ENCODE results near the gene GSG1.

The GSG1 gene

GRCh38 chr12:13103391-13104033, at the start of gene GSG1:
Gene GSG1, minus strand, starts transcription at chr12:13103667. Its CDS starts 155 bp downstream, at chr12:13103512.
- DNase-seq = no peak

GRCh38 chr12:13153180-13153579, 49.7 kb upstream of the GSG1 start:
- no peak for DNase-seq

- no peak for DNase-seq
These were observed 49.3 kb upstream of the GSG1 start for GRCh38 chr12:13152756-13153155.

DNA sequence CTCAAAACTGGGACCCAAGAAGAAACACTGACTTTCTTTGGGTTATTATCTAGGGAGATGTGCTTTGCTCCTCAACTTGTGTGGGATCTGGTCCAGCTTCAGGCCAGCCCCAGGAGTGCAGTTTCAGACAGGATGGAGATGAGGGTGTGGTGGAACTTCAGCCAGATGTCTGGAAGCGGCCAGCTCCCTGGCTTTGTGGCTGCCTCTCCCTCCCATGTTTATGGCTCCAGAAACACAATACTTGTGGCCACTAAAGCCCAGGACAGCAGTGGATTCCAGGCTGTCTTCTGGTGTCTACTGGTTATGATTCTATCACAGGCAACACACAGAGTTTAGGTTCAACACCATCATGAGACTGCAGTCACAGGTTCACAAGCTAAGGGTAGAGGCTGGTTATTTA, 48.8 kb upstream of the GSG1 start:
- no peak for DNase-seq

GRCh38 chr12:13149411-13149810, 45.9 kb upstream of the GSG1 start:
- no peak for DNase-seq

DNA sequence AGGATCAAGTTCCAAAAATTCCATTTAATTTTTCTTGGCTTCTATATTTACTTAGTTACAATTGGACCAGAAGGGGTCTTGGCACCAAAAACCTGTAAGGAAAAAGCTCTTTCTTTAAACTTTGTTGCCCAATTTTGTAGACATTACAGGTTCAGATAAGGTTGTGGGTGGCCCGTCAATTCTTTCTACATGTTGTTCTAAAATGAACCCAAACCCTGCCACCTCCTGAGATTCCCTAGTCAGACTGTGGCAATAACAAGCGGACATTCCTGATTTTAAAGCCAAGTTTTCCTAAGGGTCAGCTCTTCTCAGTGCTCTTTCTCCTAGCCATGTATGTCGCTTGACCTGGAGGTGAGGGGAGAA, 45.0 kb upstream of the GSG1 start:
- DNase-seq = no peak

GRCh38 chr12:13147688-13148484, 44.4 kb upstream of the GSG1 start:
- DNase-seq = no peak

- no peak for DNase-seq
These were observed 43.0 kb upstream of the GSG1 start for GRCh38 chr12:13146336-13146938.

GRCh38 chr12:13144266-13144828, 40.9 kb upstream of the GSG1 start:
- DNase-seq = no peak

GRCh38 chr12:13142747-13143146, 39.3 kb upstream of the GSG1 start:
- DNase-seq = no peak

DNA sequence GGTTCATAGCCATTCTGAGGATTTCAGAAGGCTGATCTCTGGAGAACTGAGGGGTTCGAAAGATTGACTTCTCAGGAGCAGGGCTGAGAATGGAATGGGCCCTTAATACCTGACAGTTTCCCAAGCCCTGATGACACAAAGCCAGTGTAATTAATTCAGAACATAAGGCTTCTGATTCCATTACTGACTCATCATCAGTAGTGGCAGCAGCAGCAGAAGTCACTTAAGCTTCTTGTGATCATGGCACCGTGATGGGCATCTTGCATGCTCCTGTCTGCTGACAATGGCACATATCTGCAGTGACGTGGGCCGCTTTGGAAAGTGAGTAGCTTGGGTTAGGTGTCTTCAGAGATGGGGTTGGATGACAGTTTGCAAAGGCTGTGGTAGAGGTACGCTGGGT, 38.2 kb upstream of the GSG1 start:
- no peak for DNase-seq

DNA sequence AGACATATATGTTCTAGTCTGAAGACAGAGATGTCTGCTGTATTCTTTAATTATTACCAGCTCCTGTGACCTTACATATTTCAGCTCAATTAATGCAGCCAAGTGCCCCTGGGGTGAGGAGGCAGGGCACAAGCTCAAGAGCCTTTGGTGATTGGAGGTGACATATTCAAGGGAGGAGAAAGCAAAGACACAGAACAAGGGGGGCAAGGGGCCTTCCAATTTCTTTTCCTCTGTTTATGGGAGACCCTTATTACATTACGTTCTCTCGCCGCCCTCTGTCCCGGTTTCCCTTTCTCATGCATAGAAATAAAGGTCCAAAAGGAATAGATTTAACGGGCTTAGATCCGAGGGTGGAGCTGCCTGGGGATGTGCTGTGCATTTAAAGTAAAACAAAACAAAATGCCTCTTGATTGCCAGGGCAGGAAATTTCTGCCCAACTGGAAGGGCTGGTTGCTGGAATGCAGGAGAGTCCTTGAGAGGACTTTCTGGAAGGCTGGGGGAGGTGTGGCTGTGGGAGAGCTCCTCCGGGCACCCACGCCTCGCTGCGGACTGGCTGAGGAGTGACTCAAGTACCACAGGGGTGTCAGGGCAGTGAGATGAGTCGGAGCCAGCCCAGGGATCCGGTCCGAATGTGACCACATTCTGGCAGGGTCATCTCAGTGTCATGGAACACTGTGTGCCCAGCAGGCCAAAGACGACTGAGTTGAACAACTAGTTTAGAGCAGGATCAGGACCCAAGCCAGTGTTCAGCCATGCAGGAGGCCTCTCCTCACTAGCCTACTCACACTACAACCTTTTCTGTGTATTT, 32.1 kb upstream of the GSG1 start:
- DNase-seq = no peak

DNA sequence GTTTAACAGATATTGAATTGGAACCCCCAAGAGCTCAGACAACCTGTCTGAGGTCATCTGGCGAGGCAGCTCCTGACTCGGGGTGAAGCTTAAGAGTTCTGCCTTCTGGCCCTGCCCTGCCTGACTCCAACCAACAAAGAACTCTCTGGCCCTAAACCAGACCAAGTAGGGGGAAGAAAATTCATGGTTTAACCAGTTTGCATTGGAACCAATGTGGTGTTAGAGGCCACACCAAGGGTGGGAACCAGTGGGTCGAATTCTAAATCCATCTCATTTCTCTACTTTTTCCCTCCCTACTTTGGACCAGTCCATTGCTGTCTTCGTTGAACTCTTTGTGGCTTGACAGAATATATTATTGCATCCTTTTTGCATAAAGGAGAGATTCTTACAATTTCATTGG, 30.4 kb upstream of the GSG1 start:
- no peak for DNase-seq

GRCh38 chr12:13130981-13131380, 27.5 kb upstream of the GSG1 start:
- DNase-seq = no peak

DNA sequence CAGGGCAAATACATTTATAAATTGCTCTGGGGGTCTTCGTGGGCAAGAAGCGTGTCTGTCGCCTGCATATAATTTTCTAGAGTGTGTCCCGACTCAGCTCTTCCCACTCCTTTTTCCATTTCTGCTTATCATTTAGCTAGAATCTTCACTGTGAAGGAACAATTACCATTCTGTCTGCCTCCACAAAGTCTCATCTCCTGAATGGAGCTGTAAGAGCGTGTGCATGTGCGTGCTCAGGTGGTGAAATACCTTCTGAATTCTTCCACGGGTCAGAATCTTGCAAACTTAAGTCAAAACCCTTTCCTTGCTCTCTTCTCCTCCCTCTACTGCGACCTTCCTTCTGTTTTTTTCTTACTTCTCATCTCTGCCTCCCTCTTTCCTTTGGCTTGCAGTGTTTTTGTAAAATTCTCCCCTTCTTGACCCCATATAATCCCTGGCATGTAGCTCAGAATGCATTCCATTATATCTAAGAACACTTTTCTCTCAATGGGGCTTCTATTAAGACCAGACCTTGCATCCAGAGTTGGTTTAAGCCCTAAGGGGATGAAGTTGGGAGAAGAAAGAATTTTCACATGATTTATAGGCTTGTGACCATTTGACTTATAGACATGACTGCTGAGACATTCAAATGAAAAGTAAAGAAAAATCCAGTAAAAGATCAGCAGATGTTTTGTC, 25.0 kb upstream of the GSG1 start:
- no peak for DNase-seq

- DNase-seq = no peak
These were observed 24.0 kb upstream of the GSG1 start for GRCh38 chr12:13127444-13127843.

DNA sequence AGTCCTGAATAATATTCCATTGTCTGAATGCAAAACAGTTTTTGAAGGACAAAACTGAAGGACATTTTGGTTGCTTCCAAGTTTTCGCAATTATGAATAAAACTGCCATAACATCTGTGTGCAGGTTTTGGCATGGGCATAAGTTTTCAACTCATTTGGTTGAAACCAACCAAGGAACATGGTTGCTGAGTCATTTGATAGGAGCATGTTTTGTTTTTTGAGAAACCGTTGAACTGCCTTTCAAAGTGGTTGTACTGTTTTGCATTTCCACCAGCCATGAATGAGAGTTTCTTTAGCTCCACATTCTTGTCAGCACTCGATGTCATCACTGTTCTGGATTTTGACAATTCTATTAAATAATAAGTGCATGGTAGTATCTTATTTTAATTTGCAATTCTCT, 23.0 kb upstream of the GSG1 start:
- no peak for DNase-seq

- DNase-seq = no peak
These were observed 22.5 kb upstream of the GSG1 start for GRCh38 chr12:13125996-13126395.

DNA sequence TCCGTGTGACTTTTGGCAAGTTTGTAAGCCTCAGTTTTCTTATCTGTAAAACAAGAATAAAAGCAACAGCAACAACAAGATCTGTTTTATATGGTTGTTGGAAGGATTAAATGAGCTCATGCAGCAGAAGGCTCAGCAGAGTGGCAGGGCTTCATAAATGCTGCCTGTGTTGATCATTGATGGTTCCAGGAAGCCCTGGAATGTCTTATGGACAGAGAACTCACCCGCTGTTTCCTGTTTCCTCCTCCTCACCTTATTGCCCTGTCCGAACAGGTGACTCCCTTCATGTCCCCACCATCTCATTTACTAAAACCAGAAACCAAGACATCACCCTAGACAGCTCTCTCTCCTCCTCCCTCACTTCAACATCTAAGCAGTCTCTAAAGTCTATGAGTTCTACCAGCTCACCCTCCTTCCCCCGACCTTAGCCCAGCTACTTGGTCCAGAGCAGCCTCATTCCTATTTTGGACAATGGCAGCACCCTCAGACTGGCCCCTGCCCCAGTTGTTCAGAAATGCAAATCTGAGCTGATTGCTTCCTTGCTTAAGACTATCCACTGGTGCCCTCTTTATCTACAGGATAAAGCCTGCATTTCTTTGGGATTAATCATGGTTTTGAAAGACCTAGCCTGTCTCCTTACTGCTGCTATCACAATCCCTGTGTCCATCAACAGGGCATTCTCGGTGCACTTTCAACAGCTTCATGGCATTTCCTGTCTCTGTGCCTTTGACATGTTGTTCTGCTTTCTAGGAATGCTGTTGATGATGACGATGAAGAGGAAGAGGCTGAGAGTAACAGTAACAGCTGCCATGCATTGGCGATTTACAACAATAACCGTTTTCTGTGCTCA, 21.4 kb upstream of the GSG1 start:
- no peak for DNase-seq

GRCh38 chr12:13121568-13121967, 18.1 kb upstream of the GSG1 start:
- no peak for DNase-seq

GRCh38 chr12:13120413-13120812, 16.9 kb upstream of the GSG1 start:
- no peak for DNase-seq

GRCh38 chr12:13119826-13120225, 16.4 kb upstream of the GSG1 start:
- DNase-seq = no peak
